Sciatic nerve (tissue), 2 donors: ENCODE measurements around the gene INSL4. TPM values are rescaled to one million over a fixed set of nuclear protein-coding genes. Genes with fewer than 3 reads are reported as not detected.

ENCODE experiments used
- ATAC-seq: fragments of 200-7000 bp; cut with Tn5 transposase; one replicate; pipeline ENCODE4 v1.9.1; 2020; ENCODE audit warnings: mild to moderate bottlenecking, moderate library complexity
- DNase-seq: peaks from one replicate; pipeline ENCODE4 v3.0.0-alpha.2; 2020; ENCODE audit warnings: low spot score
- intact Hi-C: fragments of 100-400 bp; cut with DNase I; formaldehyde crosslinking; loops from one replicate; pipeline ENCODE4 v1.14.2; 2022
- total RNA-seq: library from RNA; stranded (reverse); fragmentation: NEBNext Ultra II Directional; extraction: Animal tissue kit (Norgen Biotek cat#: 25700); gene quantifications from one replicate; pipeline ENCODE4 v1.2.1, GENCODE V29; 2021
- donor health status: DM: no; HTN: no; CAD: no.
- donor health status: DM: no; HTN: no; CAD: no.

The INSL4 gene
- not detected for total RNA-seq

GRCh38 chr9:5231212-5231611 is at the start of gene INSL4:
INSL4 (plus strand) TSS chr9:5231419; CDS start chr9:5231524, 105 bp downstream.
- ATAC-seq: no peak
- no peak for DNase-seq
- intact Hi-C loops: no loop called here

GRCh38 chr9:5184776-5185175 is 46.4 kb upstream of the INSL4 start:
- ATAC-seq (no peak), DNase-seq (no peak)
- intact Hi-C loops: no loop called here

GRCh38 chr9:5185220-5185840 is 45.9 kb upstream of the INSL4 start, which contains the start of gene INSL6:
INSL6 (minus strand) TSS chr9:5185639; CDS start chr9:5185602, 37 bp downstream.
- no peak for ATAC-seq
- DNase-seq: no peak
- intact Hi-C loops: no loop called here

GRCh38 chr9:5186416-5187169 is 44.6 kb upstream of the INSL4 start:
- no peak for ATAC-seq
- intact Hi-C loops: no loop called here
- DNase-seq: no peak

- DNase-seq (no peak), ATAC-seq (no peak)
- intact Hi-C loops: no loop called here
Observed at GRCh38 chr9:5188060-5188984, 42.9 kb upstream of the INSL4 start.

- ATAC-seq (no peak), DNase-seq (no peak)
- intact Hi-C loops: no loop called here
Observed at GRCh38 chr9:5191985-5192384, 39.2 kb upstream of the INSL4 start.

GRCh38 chr9:5193345-5193744 is 37.9 kb upstream of the INSL4 start:
- ATAC-seq (no peak), DNase-seq (no peak)
- intact Hi-C loops: no loop called here

- no peak for ATAC-seq
- intact Hi-C loops: no loop called here
- DNase-seq: no peak
Observed at GRCh38 chr9:5195463-5195862, 35.8 kb upstream of the INSL4 start.

- ATAC-seq: no peak
- DNase-seq: no peak
- intact Hi-C loops: no loop called here
Observed at GRCh38 chr9:5205071-5205470, 26.1 kb upstream of the INSL4 start.

GRCh38 chr9:5230554-5230953 is 665 bp upstream of the INSL4 start:
- ATAC-seq: no peak
- intact Hi-C loops: no loop called here
- DNase-seq: no peak

GRCh38 chr9:5263351-5264218 is 32.4 kb downstream of the INSL4 start:
- intact Hi-C loops: no loop called here
- no peak for DNase-seq
- ATAC-seq: no peak

GRCh38 chr9:5264219-5264595 is 33.0 kb downstream of the INSL4 start:
- ATAC-seq (no peak), DNase-seq (no peak)
- intact Hi-C loops: no loop called here

- intact Hi-C loops: no loop called here
- DNase-seq: no peak
Observed at GRCh38 chr9:5265939-5266338, 34.7 kb downstream of the INSL4 start.

GRCh38 chr9:5269249-5269715 is 38.1 kb downstream of the INSL4 start:
- no peak for ATAC-seq
- intact Hi-C loops: no loop called here
- DNase-seq: no peak

More at GRCh38 chr9:5265939-5266338, 34.7 kb downstream of the INSL4 start:
- ATAC-seq: no peak

- no peak for ATAC-seq
- intact Hi-C loops: no loop called here
- no peak for DNase-seq
Observed at GRCh38 chr9:5274770-5275169, 43.6 kb downstream of the INSL4 start.

GRCh38 chr9:5278486-5278885 is 47.3 kb downstream of the INSL4 start:
- DNase-seq (no peak), ATAC-seq (no peak)
- intact Hi-C loops: no loop called here
